NT2/D1 (cell line): Measurements from ENCODE around the gene RFX4.

Experiments used
- YY1 ChIP-seq: IDR thresholded peaks from 2 replicates; pipeline ENCODE4 v1.6.1; 2011; ENCODE audit not compliant: insufficient read length, insufficient read depth
- ZNF274 ChIP-seq: IDR thresholded peaks from 2 replicates; pipeline ENCODE4 v1.6.1; 2011; ENCODE audit warnings: mild to moderate bottlenecking, low read depth, low read length

DNA sequence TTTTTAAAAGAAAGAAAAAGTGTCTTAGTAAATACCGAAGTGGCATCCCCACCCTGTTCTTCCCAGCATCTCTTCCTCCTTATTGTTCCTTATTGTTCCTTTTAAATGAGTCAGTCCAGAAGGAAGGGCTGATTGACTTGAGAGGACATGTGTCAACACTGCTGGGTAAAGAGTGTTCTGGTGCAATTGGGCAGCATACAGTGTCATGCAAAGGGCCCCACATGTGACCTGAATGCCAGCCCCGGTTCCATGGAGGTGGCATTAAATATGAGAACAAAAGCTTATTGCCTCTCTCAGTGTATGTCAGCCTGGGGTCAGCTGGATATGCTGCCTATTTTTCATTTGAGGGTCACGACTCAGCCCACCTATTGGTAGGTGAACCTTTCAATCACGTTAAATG, 132.8 kb downstream of the RFX4 start:
- TF ChIP-seq YY1 (no peak), ZNF274 (no peak)
